BE2C (cell line): ENCODE measurements around the gene CDC37.

Source experiments
- DNase-seq: peaks from one replicate; pipeline ENCODE4 v3.0.0-alpha.2; 2020
- H3K27me3 ChIP-seq: fragments of 250-450 bp; sonication (Bioruptor Pico); 2 replicates; pipeline ENCODE4 v1.5.1; 2020; ENCODE audit warnings: mild to moderate bottlenecking
- H3K36me3 ChIP-seq: fragments of 250-450 bp; sonication (Bioruptor Pico); 2 replicates; pipeline ENCODE4 v1.5.1; 2020; ENCODE audit warnings: mild to moderate bottlenecking
- H3K4me1 ChIP-seq: fragments of 250-450 bp; sonication (Bioruptor Pico); 2 replicates; pipeline ENCODE4 v1.5.1; 2020
- H3K4me3 ChIP-seq: 2 replicates; pipeline ENCODE4 v1.5.1; 2011; ENCODE audit warnings: low read depth, low read length
- H3K9me3 ChIP-seq: fragments of 250-450 bp; sonication (Bioruptor Pico); 2 replicates; pipeline ENCODE4 v1.5.1; 2020
- CTCF ChIP-seq: IDR thresholded peaks from 2 replicates; pipeline ENCODE4 v1.5.1; 2012; ENCODE audit warnings: mild to moderate bottlenecking, low read depth, low read length

CDC37 gene

GRCh38 chr19:10408511-10409283 lies 5.4 kb upstream of the CDC37 start:
- H3K9me3 ChIP-seq: no peaks in the 10 kb centered on the region
- no peaks in the 10 kb centered on the region for H3K4me1 ChIP-seq
- H3K36me3 ChIP-seq: no peaks in the 10 kb centered on the region
- no peak overlapping the region for H3K4me3 ChIP-seq
- peaks cover 10% of the 10 kb centered on the region for H3K27me3 ChIP-seq
- no peak for TF ChIP-seq CTCF
- no peak for DNase-seq

GRCh38 chr19:10407096-10407495 lies 3.8 kb upstream of the CDC37 start:
- no peak for TF ChIP-seq CTCF
- peaks cover 10% of the 10 kb centered on the region for H3K27me3 ChIP-seq
- no peak for DNase-seq
- H3K36me3 ChIP-seq: no peaks in the 10 kb centered on the region
- no peak overlapping the region for H3K4me3 ChIP-seq
- H3K9me3 ChIP-seq: no peaks in the 10 kb centered on the region
- H3K4me1 ChIP-seq: no peaks in the 10 kb centered on the region

- 0 out of 2 replicates have a peak, but pooled peaks cover 1% of the 10 kb centered on the region for H3K36me3 ChIP-seq
- H3K27me3 ChIP-seq: peaks cover 10% of the 10 kb centered on the region
- H3K4me3 ChIP-seq: no peak overlapping the region
- TF ChIP-seq CTCF: no peak
- H3K4me1 ChIP-seq: no peaks in the 10 kb centered on the region
- no peaks in the 10 kb centered on the region for H3K9me3 ChIP-seq
- DNase-seq: no peak
Measured at GRCh38 chr19:10406191-10406590, 2.8 kb upstream of the CDC37 start.

GRCh38 chr19:10404888-10405820 lies 1.8 kb upstream of the CDC37 start:
- TF ChIP-seq CTCF: no peak
- Histone ChIP-seq H3K9me3 (no peaks in the 10 kb centered on the region), H3K4me1 (no peaks in the 10 kb centered on the region)

GRCh38 chr19:10402441-10403038 lies 802 bp downstream of the CDC37 start:
- Histone ChIP-seq H3K27me3 (peaks cover 10% of the 10 kb centered on the region), H3K4me3 (peak overlapping the region; percentile 98), H3K9me3 (no peaks in the 10 kb centered on the region), H3K4me1 (no peaks in the 10 kb centered on the region), H3K36me3 (peaks cover 12% of the 10 kb centered on the region)
- no peak for TF ChIP-seq CTCF
- peak; percentile 68 for DNase-seq

More at GRCh38 chr19:10404888-10405820, 1.8 kb upstream of the CDC37 start:
- no peak for DNase-seq
- H3K4me3 ChIP-seq: peak overlapping the region; percentile 98
- 0 out of 2 replicates have a peak, but pooled peaks cover 3% of the 10 kb centered on the region for H3K36me3 ChIP-seq
- H3K27me3 ChIP-seq: peaks cover 10% of the 10 kb centered on the region
